ENCODE results near the gene SLC38A2.

SLC38A2 gene

DNA sequence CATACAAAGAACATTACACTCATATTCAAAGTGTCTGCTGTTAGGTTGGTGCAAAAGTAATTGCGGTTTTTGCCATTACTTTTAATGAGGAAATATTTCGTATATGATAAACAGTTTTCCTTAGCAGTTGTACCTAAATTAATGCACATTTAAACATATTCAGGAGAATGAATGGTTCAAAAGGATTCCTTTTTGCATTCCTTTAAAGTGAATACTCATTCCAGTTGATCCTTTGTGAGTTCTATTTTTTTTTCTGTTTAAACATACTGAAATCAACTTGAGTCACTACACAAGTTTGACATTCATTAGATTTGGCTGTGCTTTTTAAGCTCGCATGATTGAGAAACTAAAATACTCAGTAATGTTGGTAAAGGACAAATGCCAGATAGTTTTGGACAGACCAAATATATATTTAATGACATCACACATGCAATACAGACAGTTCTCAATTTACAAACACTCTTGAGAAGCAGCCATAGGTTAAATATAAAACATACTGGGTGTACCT, 13.8 kb upstream of the SLC38A2 start:
- H3K4me2 ChIP-seq, result peak overlapping the region; percentile 89
- peak overlapping the region; percentile 56 for H3K4me3 ChIP-seq
- peak overlapping the region; percentile 45; the same call in 1 of the 2 replicates for H3K9ac ChIP-seq
- peaks cover 75% of the 10 kb centered on the region for H3K4me1 ChIP-seq
- peaks cover 7% of the 10 kb centered on the region for H3K9me3 ChIP-seq
- H3K27me3 ChIP-seq, result no peaks in the 10 kb centered on the region
- no peak for TF ChIP-seq Cebpa-rat (IDR thresholded peaks at IDR 0.05)
- no peaks in the 10 kb centered on the region for H4K20me1 ChIP-seq
- H3K36me3 ChIP-seq, result peaks cover 6% of the 10 kb centered on the region; the same call in 1 of the 2 replicates
- peak overlapping the region; percentile 53 for H3K27ac ChIP-seq

DNA sequence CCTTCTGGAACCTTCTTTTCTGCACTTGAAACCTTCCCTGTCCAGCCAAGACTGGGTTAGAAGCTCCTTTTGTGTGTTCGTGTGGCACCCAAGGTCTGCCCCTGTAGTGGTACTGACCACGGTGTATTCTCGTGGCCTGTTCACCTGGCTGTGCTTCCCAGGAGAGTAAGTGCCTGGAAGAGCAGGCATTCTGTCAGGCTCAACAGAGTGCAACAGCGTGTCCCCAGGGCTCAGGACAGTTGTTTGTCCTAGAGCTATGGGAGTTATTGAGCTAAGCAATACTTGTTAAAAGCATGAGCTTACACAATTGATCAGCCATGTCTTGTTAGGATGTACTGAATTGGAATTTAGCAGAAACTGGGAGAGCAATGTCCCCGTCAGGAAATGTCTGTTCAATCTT, 12.9 kb upstream of the SLC38A2 start:
- Histone ChIP-seq H3K4me2 (peak overlapping the region; percentile 89), H4K20me1 (no peaks in the 10 kb centered on the region), H3K9ac (peak overlapping the region; percentile 23; the same call in 1 of the 2 replicates), H3K9me3 (no peaks in the 10 kb centered on the region; the same call in 1 of the 2 replicates), H3K27me3 (no peaks in the 10 kb centered on the region), H3K4me1 (peaks cover 65% of the 10 kb centered on the region), H3K36me3 (no peaks in the 10 kb centered on the region), H3K27ac (peak overlapping the region; percentile 31; the same call in 1 of the 2 replicates), H3K4me3 (0 out of 2 replicates have a peak overlapping the region, but pooled peaks have one; percentile 84)
- TF ChIP-seq Cebpa-rat (IDR thresholded peaks at IDR 0.05), result no peak

DNA sequence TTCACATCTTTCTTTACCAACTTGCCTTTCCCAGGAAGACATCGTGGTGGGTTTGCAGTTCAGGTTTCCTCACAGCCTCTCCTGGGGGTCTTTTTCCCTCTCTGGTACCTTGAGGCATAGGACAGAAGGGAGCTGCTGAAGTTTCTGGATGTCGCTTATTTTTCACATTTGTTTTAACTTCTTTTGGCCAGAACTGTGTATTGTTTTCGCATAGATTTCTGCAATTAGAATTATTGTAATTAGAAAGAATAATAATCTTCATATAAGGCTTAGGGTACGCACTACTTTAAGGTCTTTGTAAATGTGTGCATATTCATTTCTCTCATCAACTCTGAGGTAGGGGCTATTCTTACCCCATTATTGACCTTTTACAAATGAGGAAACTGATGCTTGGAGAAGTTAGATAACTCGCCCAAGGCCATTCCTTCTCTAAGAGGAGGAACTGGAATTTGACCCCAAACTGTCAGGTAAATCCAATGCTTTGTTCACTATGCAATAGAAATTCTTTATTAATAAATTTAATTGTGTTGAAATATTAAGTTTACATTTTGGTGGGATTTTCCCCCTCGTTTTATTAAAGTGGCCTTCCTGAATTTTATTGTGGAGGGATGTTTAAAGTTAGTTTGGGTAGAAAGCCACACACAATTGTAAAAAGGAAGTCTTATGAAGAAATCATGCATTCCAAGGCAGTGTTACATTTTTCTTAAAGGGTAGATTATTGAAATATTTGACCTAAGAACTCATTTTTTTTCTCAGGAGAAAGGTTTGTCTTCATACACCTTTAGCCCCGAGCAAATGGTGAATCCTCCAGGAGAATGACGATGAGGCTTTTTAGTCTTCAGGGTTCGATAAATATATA, 12.1 kb upstream of the SLC38A2 start:
- Histone ChIP-seq H3K27me3 (no peaks in the 10 kb centered on the region), H3K36me3 (no peaks in the 10 kb centered on the region), H3K9ac (peak overlapping the region; percentile 88), H3K27ac (peak overlapping the region; percentile 95), H3K4me3 (peak overlapping the region; percentile 84), H3K9me3 (no peaks in the 10 kb centered on the region), H3K4me2 (peak overlapping the region; percentile 89), H4K20me1 (no peaks in the 10 kb centered on the region), H3K4me1 (peaks cover 63% of the 10 kb centered on the region)
- TF ChIP-seq Cebpa-rat (IDR thresholded peaks at IDR 0.05), result no peak

DNA sequence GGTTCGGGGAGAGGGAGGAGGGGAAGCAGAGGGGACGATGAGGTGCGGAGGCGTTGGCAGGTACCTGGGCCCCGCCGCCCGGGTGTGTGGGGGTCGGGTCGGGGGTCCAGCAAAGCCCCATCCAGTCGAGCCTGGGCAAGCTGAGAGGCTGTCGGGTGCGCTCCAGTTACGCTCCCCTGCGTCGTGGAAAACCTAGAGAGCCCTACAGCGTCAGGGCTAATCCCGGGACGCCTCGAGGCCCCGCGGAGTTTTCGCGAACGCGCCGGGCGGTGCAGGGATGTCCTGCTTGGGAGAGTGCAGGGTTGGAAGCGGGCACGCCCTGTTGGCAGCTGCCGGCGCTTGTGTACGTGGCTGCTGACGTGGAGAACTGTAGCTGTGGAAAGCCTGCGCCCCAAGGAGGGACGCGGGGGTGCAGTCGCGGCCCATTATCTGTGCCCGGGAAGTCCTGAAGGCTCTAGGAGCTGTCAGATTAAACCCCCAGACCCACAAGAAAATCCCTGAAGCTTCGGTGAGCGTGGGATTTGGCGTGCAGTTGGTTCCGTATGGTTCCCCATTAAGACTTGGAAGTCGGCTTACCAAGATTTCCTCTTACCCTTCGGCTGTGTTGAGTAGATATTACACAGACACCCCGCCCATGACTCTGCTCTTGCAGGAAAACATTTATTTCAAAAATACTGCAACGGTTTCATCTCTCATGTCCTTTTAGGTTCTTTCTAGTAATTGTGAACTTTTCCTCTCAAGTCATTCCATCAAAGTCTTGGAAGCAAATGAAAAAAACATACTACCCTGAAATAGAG, 11.3 kb upstream of the SLC38A2 start:
- no peaks in the 10 kb centered on the region for H3K9me3 ChIP-seq
- H4K20me1 ChIP-seq, result no peaks in the 10 kb centered on the region
- no peak for TF ChIP-seq Cebpa-rat (IDR thresholded peaks at IDR 0.05)
- H3K9ac ChIP-seq, result peak overlapping the region; percentile 88
- no peaks in the 10 kb centered on the region for H3K36me3 ChIP-seq
- H3K4me3 ChIP-seq, result peak overlapping the region; percentile 84
- peaks cover 58% of the 10 kb centered on the region for H3K4me1 ChIP-seq
- no peaks in the 10 kb centered on the region for H3K27me3 ChIP-seq
- peak overlapping the region; percentile 89 for H3K4me2 ChIP-seq
- peak overlapping the region; percentile 95 for H3K27ac ChIP-seq

DNA sequence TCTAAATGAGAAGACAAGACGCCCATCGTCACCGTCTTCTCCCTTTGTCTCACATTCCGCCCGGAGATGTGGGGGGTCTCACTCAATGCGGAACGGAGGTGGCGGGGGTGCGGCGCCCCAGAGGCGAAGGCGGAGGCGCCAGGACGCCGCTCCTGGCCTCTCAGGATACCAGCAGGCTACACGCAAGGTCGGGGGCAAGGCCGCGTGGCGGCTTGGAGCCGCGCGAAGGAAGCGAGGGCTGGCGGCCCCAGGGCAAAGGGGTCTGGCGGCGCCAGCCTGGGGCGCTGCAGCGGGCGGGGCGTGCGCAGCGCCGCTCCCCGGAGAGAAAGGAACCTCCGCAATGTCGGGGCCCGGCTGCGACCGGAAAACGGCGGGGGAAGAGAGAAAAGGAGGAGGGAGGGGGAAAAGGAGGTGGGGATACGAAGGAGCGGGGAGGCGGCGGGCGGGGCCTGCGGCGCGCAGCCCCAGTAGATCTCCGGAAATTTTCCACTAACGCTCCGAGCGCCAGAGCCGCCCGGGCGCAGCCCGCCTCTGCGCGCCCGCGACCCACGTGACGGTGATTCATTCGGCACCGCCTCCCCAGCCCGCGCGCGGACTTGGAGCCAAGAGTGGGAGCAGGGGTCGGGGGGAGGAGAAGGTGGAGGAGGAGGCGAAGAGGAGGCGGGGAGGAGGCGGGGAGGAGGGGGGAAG, 10.5 kb upstream of the SLC38A2 start:
- Histone ChIP-seq H3K36me3 (no peaks in the 10 kb centered on the region), H3K4me2 (peak overlapping the region; percentile 89), H3K9ac (peak overlapping the region; percentile 88), H3K27me3 (no peaks in the 10 kb centered on the region), H3K4me3 (peak overlapping the region; percentile 84), H3K4me1 (peaks cover 50% of the 10 kb centered on the region), H4K20me1 (no peaks in the 10 kb centered on the region), H3K9me3 (no peaks in the 10 kb centered on the region), H3K27ac (peak overlapping the region; percentile 95)
- no peak for TF ChIP-seq Cebpa-rat (IDR thresholded peaks at IDR 0.05)

DNA sequence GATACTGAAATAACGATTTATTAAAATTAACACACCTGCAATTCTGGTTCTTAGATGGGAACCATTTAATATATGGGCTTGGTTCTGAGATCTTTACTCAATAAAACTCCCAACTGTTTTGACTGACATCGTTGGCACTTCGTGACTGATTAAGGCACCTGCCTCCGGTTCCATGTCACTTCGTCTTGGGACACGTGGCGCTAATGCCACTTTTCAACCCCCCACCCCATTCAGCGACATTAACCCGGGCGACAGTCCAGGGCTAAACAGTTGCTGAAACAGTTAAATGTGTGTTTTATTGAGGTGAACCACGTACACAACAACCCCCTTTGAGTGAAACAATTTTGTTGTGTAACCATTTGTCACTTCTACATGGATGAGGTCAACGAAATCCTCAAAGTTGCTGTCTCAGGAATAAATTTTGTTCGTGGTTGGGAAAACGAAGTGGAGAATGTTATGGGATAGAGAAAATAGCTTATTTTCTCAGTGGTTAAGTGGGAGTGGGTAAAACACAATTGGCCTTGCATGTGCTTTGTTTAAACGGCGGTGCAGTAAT, 9.9 kb upstream of the SLC38A2 start:
- no peak for TF ChIP-seq Cebpa-rat (IDR thresholded peaks at IDR 0.05)
- Histone ChIP-seq H3K4me1 (peaks cover 44% of the 10 kb centered on the region), H3K27me3 (no peaks in the 10 kb centered on the region), H3K9me3 (no peaks in the 10 kb centered on the region), H3K4me2 (peak overlapping the region; percentile 75), H3K36me3 (no peaks in the 10 kb centered on the region), H3K27ac (peak overlapping the region; percentile 95), H3K4me3 (peak overlapping the region; percentile 84), H4K20me1 (no peaks in the 10 kb centered on the region), H3K9ac (peak overlapping the region; percentile 88)

DNA sequence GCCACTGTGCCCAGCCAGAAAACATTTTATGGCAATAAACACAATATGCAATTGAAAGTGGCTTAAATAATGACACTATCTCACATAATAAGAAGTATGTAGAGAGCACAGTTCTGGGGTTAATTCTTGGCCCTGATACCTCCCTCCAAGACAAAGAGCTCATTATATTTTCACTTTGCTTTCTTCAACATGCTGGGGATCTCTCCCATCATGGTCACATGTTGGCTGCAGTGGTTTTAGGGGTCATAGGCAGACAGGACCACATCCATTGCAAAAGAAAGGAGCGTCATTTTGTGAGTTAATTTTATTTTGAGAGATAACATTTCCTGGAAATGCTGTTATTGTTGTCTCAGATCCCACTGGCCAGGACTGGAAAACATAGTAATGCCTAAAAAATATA, 8.3 kb upstream of the SLC38A2 start:
- no peaks in the 10 kb centered on the region for H3K36me3 ChIP-seq
- H3K9me3 ChIP-seq, result no peaks in the 10 kb centered on the region
- no peaks in the 10 kb centered on the region for H4K20me1 ChIP-seq
- H3K27me3 ChIP-seq, result no peaks in the 10 kb centered on the region
- H3K27ac ChIP-seq, result no peak overlapping the region
- H3K4me3 ChIP-seq, result no peak overlapping the region
- H3K4me2 ChIP-seq, result no peak overlapping the region
- no peak for TF ChIP-seq Cebpa-rat (IDR thresholded peaks at IDR 0.05)
- H3K4me1 ChIP-seq, result peaks cover 28% of the 10 kb centered on the region
- no peak overlapping the region for H3K9ac ChIP-seq

DNA sequence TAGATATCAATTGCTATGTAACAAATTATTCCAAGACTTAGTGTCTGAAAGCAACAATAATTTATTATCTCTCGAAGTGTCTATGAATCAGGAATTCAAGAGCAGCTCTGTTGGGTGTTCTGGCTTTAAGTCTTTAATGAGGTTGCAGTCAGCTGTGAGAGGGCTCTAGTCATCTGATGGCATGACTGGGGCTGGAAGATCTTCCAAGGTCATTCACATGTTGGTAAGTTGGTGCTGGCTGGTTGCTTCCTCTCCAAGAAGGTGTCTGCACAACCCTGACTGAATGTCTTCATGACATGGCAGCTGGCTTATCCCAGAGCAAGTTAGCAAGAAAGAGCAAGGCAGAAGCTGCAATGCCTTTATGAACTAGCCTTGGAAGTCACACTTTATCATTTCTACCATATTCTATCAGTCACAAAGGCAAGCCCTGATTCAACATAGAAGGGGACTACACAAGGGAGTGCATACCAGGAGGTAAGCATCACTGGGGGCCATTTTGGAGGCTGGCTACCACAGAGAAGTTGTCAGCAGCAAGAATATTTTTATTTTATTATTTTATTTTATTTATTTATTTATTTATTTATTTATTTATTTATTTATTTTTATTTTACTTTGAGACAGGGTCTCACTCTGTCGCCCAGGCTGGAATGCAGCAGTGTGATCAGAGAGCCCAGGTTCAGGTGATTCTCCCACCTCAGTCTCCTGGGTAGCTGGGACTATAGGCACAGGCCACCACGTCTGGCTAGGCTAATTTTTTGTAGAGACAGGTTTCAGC, 7.6 kb upstream of the SLC38A2 start:
- Histone ChIP-seq H3K4me1 (peaks cover 21% of the 10 kb centered on the region), H3K27me3 (no peaks in the 10 kb centered on the region)

More for the DNA sequence above, 7.6 kb upstream of the SLC38A2 start:
- no peak overlapping the region for H3K4me3 ChIP-seq
- H3K9me3 ChIP-seq, result no peaks in the 10 kb centered on the region
- no peaks in the 10 kb centered on the region for H3K36me3 ChIP-seq
- H4K20me1 ChIP-seq, result no peaks in the 10 kb centered on the region
- no peak for TF ChIP-seq Cebpa-rat (IDR thresholded peaks at IDR 0.05)
- H3K4me2 ChIP-seq, result no peak overlapping the region
- no peak overlapping the region for H3K9ac ChIP-seq
- H3K27ac ChIP-seq, result no peak overlapping the region
